ENCODE data around the gene SMTNL1. TPM values are rescaled to one million over a fixed set of nuclear protein-coding genes. Genes with fewer than 3 reads are reported as not detected.

Gene SMTNL1
- total and polyA plus RNA-seq, 9 of the 15 experiments (the other 6 are each of a cell fraction or from before 2014, with no cell fraction given) = not detected

- TF ChIP-seq ZNF780A (CRISPR knock-in tag; IDR thresholded peaks at IDR 0.05) (no peak), SMARCE1 (IDR thresholded peaks at IDR 0.05) (peak; percentile 84), POLR3A (IDR thresholded peaks at IDR 0.05; ENCODE audit: borderline replicate concordance, extremely low read depth, insufficient read depth, insufficient read length) (no peak), MCM5 (IDR thresholded peaks at IDR 0.05; ENCODE audit: low read depth) (no peak), COPS2 (conservative IDR thresholded peaks at IDR 0.05) (no peak), MCM2 (IDR thresholded peaks at IDR 0.05; ENCODE audit: low read depth) (no peak), HMG20B (CRISPR knock-in tag; IDR thresholded peaks at IDR 0.05) (no peak), CUX1 (CRISPR knock-in tag; IDR thresholded peaks at IDR 0.05) (no peak), FOXK1 (CRISPR knock-in tag; IDR thresholded peaks at IDR 0.05; ENCODE audit: borderline replicate concordance) (no peak), MYBL2 (IDR thresholded peaks at IDR 0.05; ENCODE audit: low read depth) (peak; percentile 90), MYBL2 (CRISPR knock-in tag; IDR thresholded peaks at IDR 0.05; ENCODE audit: borderline replicate concordance) (no peak), ETV5 (CRISPR knock-in tag; IDR thresholded peaks at IDR 0.05; ENCODE audit: low read depth) (peak; percentile 83; the same call in 1 of the 2 replicates), ZNF354B (CRISPR knock-in tag; IDR thresholded peaks at IDR 0.05) (no peak), NFIX (CRISPR knock-in tag; IDR thresholded peaks at IDR 0.05; ENCODE audit: low read depth) (no peak), CC2D1A (IDR thresholded peaks at IDR 0.05) (peak; percentile 12; the same call in 1 of the 2 replicates), ARID1B (IDR thresholded peaks at IDR 0.05) (peak; percentile 96)
- TF ChIP-seq, protein P1, sequence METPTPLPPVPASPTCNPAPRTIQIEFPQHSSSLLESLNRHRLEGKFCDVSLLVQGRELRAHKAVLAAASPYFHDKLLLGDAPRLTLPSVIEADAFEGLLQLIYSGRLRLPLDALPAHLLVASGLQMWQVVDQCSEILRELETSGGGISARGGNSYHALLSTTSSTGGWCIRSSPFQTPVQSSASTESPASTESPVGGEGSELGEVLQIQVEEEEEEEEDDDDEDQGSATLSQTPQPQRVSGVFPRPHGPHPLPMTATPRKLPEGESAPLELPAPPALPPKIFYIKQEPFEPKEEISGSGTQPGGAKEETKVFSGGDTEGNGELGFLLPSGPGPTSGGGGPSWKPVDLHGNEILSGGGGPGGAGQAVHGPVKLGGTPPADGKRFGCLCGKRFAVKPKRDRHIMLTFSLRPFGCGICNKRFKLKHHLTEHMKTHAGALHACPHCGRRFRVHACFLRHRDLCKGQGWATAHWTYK (CRISPR knock-in tag; IDR thresholded peaks at IDR 0.05) = no peak
- TF ChIP-seq, protein P2, sequence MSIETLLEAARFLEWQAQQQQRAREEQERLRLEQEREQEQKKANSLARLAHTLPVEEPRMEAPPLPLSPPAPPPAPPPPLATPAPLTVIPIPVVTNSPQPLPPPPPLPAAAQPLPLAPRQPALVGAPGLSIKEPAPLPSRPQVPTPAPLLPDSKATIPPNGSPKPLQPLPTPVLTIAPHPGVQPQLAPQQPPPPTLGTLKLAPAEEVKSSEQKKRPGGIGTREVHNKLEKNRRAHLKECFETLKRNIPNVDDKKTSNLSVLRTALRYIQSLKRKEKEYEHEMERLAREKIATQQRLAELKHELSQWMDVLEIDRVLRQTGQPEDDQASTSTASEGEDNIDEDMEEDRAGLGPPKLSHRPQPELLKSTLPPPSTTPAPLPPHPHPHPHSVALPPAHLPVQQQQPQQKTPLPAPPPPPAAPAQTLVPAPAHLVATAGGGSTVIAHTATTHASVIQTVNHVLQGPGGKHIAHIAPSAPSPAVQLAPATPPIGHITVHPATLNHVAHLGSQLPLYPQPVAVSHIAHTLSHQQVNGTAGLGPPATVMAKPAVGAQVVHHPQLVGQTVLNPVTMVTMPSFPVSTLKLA (conservative IDR thresholded peaks at IDR 0.05) = peak; percentile 98 to 99
- TF ChIP-seq, protein P3, sequence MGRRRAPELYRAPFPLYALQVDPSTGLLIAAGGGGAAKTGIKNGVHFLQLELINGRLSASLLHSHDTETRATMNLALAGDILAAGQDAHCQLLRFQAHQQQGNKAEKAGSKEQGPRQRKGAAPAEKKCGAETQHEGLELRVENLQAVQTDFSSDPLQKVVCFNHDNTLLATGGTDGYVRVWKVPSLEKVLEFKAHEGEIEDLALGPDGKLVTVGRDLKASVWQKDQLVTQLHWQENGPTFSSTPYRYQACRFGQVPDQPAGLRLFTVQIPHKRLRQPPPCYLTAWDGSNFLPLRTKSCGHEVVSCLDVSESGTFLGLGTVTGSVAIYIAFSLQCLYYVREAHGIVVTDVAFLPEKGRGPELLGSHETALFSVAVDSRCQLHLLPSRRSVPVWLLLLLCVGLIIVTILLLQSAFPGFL (CRISPR knock-in tag; IDR thresholded peaks at IDR 0.05) = peak; percentile 31; the same call in 1 of the 2 replicates
Measured at GRCh38 chr11:57530596-57531507, 6.5 kb upstream of the SMTNL1 start, which contains the start of gene TIMM10 (continued).

Measured in K562 (cell line).